ENCODE measurements around the gene MSANTD1.

The MSANTD1 gene

DNA sequence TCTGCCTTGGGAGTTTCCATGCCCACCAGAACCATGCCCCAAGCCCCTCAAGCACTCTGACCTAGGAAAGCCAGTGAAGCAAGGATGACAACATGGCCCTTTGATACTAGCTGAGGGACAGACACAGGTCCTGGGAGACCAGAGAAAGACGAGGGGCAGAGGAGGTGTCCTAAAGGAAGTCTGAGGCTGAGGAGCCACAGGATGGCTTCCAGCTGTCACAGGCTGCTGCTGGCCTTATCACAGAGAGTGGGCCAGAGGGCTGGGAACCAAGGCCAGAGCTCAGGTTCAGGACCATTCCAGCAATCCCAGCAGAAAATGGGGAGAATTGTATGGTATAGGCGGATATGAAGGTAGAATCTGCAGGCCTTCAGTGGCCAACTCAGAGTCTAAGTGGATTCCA, 31.7 kb upstream of the MSANTD1 start:
- DNase-seq, result no peak

DNA sequence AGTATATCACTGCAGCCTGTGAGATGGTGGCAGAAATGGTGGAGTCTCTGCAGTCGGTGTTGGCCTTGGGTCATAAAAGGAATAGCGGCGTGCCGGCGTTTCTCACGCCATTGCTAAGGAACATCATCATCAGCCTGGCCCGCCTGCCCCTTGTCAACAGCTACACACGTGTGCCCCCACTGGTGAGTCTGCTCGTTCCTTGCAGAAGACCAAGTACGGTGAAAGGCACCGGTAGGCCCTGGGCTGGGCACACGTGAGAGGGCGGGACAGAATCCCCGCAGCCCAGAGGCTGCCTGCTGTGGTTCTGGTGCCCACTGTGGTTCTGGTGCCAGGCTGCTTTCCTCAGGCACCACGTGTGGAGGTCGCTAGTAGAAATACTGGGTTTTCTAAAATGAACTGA, 31.2 kb upstream of the MSANTD1 start:
- DNase-seq, result no peak

DNA sequence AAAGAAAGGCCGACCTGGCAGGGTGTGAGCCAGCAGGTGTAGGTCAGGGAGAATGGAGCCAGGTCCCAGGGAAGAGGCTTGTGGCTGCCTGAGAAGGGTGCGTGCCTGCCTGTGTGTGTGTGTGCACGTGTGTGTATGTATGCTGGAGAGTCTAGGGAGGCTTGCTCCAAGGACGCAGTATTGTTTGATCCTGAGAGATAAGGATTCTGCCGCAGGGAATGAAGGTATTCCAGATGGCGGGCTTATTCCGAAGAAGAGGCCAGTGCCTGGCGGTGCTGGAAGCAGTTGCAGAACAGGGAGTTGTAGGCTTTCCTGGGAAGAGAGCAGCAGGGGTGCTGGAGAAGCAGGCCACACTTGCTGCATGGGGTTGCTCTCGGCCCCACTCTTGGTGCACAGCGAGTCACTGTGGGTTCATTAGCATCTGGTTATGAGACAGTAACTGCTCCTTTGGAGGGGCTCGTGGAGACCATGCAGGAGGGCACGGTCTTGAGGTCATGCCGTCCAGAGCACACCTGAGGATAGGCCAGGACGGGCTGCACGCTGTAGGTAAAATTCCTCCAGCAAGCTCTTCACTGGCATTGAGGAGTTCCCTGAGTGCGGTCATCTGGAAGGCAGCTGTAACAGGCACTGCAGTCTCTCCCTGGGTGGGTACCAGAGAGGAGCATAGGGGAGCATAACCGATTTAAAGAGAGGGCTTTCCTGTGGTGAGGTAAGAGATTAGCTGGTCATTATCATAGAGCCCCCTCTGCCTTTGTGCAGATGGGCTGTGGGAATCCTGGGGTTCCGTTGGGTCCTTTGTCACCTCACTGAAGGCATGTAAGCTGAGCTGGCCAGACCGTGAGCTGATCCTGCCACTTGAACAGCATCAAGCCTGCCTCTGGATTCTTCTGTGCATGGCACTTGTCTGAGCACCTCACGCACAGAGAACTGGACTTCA, 29.9 kb upstream of the MSANTD1 start:
- no peak for DNase-seq

DNA sequence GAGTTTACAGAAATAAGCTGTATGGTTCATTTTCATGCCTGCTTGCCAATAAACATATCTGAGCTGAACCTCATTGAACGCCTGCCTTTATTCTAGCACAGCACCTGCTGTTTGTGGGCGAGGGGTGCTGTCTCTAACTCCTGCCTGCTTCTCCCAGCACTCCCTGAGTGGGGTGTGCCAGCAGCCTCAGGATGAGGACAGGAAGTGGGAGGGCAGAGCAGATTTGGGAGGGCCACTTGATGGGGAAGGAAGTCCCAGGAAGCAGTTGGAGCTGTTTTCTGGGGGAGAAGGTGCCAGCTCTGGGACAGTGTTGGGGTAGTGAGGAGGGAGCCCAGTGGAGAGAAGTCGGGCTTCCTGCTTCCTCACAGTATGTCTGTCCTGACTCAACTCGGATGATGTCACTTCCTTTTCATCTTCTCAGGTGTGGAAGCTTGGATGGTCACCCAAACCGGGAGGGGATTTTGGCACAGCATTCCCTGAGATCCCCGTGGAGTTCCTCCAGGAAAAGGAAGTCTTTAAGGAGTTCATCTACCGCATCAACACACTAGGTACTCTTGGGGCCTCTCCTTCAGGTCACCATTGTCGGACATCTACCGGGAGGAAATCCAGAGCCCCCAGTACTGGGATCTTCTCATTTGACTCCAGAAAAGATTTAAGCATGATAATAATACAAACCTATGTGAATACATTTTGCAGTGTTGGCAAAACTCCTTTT, 29.0 kb upstream of the MSANTD1 start:
- no peak for DNase-seq

DNA sequence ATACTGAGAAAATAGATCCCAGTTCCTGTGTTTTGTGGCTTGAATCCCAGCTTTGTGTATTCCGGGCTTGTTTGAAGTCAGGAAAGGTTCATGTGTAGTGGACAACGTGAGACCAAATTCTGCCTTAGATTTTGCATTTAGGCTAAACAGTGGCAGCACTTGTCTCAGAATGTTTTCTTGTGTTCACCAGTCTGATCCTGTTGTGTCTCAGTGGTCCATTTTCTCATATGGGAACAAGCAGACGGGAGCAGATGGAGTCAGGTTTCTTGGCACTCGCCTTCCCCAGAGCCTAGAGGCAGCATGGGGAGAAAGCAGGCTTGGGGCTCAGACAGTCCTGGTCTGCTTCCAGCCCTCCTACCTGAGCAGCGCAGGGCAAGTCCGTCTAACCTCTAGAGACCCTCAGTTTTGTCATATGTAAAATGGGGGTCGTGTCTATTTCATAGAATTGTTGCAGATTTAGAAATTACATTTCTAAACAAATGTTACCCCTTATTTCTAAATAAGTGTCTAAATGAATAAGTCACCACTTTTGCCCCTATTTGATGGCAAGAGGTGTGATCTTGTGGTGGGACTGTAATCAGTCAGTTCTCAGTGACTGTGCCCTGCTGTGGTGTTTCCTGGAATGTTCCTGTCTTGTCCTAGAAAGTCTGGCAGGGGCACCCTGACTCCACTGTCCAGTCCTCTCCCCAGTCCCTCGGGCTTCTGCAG, 28.3 kb upstream of the MSANTD1 start:
- DNase-seq, result no peak

DNA sequence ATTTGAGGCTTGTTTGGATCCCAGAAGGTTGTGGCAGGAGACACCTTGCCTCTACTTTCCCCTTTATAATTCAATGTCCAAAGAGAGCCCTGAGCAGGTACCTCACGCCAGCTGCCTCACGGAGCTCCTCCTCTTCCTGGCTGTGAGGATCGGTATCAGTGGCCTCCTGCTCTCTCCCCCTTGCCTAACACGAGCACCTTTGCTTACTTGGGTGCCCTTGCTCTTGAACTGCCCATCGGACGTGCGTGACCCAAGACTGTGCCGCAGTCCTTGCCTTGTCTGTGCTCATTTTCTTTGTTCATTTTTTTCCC, 27.8 kb upstream of the MSANTD1 start:
- no peak for DNase-seq

DNA sequence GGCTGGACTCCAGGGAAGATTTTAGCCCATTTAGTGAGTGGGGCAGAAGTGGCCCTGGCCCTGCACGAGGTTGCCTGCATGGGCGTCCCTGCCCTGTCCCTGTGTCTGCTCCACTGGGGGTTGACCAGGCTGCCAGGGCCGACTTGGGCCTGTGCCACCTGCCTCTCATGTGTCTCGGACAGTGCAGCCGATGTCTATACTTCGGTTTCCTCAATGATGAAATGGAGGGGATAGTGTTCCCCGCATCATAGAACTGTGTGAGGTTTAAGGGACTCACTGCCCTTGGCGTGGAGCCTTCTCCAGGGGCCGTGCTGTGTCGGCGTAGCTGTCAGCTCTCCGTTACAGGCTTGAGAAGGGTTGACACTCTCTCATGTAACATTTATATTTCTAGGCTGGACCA, 27.0 kb upstream of the MSANTD1 start:
- DNase-seq, result no peak

DNA sequence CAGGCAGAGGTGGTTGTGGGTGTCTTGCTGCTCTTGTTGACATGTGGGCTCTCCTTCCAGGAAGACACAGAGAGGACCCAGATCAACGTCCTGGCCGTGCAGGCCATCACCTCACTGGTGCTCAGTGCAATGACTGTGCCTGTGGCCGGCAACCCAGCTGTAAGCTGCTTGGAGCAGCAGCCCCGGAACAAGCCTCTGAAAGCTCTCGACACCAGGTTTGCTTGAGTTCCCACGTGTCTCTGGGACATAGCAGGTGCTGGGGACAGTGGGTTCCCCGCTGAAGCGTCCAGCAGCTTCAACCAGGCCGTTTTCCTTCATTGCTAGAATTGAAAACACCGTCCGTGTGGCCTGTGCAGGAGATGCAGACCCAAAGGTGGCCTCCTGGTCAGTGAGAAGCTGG, 25.6 kb upstream of the MSANTD1 start:
- DNase-seq, result no peak

DNA sequence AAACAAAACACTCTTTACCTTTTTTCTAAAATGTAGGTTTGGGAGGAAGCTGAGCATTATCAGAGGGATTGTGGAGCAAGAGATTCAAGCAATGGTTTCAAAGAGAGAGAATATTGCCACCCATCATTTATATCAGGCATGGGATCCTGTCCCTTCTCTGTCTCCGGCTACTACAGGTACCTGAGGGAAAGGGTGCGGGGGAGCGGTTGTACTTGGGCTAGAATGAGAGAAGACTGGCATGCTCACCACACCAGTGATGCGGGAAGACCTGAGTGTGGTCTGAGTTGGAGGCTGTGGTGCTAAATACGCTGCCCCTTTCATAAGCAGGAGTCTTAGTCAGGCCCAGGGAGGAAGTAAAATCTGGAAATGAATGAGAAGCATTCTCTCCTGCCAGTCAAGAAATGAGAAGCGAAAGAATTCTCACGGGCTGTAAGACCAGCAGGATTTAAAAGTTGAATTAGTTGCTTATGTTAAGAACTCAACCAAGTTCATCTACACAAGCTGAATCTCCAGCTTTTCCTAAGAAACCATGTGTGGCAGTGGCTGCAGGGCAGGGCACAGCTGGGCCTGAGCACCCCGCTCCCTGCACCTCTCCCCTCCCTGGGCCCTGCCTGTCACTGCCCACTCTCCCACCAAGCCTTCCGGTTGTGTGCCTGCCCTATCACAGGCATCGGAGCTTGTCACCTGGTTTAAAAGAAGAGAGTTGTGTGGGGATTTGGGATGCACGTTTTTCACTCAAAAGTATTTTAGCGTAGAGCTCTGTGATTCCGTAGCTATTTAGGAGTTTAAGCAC, 24.8 kb upstream of the MSANTD1 start:
- DNase-seq, result no peak

DNA sequence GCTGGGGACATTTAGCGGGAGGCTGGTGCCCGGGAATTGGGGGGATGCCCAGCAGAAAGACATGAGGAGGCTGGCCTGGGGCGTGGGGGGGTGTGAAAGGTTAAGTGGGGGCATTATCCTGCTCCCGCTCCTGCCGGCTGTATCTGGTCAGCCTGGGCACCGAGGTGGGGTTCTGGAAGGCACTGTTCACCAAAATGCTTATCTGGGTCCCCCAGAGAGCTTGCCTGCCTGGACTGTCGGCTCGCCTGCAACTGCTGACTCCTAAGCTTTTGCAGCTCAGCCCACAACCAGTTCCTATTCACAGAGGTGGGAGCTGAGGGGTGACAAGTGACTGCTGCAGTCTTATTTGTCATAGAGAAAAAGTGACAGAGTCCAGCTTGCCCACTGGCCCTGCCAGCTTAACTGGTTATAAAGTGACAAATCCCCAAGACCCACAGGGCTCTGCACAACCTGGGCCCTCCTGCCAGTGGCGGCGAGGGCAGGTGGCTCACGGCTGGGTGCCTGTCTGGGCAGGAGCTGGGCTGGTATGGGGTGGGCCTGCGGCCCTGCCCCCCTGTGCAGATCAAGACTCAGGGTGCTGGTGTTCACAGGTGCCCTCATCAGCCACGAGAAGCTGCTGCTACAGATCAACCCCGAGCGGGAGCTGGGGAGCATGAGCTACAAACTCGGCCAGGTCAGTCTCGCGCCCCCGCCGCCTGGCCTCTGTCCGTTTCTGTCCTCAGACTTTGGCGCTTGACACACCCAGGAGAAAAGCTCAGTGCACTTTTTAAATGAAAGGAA, 23.7 kb upstream of the MSANTD1 start:
- DNase-seq, result peak; percentile 73

DNA sequence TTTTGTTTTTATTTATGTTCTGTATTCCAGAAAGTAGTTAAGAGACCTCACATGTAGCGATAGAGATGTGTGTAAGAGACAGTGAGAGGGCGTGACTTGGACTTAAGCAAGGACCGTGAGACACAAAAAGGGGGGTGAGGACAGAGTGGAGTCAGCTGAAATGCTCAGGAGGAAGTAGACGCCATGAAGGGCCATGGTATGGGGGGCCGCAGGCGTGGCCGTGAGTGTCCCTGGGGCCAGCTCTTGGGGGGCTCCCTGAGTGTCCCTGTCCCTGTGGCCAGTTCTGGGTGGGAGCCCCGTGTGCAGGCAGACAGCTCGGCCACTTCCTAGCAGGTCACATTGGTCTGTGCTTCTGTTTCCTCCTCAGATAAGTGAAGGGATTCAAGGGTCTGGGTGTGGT, 23.0 kb upstream of the MSANTD1 start:
- no peak for DNase-seq

DNA sequence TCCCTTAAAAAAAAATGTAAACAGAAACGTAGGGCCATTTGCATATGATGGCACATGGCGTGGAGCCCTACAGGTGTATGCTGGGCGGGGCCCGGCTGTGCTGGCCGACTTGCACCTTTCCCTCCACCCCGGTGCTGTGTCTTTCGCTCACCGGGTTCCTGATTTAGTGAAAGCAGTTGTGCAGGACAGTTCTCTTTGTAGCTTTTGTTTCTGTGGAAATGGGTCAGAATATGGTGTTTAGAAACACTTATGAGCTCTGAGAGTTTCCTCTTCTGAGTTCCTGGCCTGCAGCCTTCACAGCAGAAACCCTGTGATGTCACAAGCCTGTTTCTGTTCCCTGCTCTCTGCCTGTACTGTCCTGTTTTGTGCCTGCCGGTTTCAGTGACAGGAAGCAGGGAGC, 22.5 kb upstream of the MSANTD1 start:
- DNase-seq, result no peak

DNA sequence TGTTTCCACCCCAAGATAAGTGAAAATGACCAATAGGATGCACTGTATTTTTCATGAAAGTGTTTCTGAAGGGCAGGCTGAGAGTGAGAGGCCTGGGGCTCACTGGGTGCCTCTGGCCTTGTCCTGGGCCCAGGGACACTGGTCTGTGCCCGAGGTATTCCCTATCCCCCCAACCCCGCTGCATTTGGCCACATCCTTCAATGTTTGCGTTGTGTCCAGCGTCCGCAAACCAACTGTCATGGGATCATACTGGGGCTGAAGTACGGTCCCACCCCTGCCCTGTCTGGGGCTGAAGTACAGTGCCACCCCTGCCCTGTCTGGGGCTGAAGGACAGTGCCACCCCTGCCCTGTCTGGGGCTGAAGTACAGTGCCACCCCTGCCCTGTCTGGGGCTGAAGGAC, 22.0 kb upstream of the MSANTD1 start:
- DNase-seq, result no peak

DNA sequence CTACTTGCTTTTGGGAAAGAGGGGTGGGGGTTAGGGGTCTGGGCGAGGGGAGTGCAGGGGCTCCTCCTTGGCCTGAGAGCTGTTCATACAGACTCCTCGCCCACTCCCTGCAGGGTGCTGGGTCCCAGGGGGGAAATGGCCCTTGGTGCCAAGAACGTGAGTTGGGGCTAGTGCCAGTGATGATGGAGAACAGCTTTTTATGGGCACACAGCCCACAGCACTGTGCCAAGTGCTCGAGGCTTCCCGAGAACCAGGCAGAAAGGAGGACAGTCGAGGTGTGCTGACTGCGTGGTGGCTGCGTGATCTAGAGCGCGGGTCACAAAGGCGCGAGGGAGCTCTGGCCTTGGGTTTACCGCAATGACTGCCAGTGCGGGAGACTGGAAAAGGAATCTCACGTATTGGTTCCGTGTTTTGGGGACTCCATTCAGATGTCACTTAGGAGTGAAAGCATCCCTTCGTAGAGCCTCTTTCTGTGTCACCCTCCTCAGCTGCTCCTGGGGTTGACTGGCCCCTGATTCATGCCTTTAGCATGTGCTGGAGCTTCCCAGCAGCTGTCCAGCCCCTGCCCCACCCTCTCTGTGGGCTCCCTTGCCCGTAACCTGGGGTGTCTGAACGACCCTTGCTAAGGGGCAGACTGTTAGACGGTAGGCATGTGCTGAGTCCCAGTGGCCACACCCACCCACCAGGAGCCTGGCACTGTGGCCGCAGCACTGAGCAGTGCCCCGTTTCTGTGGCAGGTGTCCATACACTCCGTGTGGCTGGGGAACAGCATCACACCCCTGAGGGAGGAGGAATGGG, 20.9 kb upstream of the MSANTD1 start:
- DNase-seq, result no peak

DNA sequence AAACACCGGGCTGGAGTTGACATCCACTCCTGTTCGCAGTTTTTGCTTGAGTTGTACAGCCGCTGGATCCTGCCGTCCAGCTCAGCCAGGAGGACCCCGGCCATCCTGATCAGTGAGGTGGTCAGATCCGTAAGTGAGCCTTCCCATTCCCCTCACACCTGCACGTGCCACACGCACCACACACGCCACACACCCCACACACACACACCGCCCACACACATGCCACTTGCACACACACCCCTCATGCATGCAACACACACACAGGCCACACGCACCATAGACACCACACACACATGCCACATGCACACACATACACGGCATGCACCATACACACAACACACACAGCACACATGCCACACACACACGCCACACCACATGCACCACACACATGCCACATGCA, 20.1 kb upstream of the MSANTD1 start:
- DNase-seq, result no peak

DNA sequence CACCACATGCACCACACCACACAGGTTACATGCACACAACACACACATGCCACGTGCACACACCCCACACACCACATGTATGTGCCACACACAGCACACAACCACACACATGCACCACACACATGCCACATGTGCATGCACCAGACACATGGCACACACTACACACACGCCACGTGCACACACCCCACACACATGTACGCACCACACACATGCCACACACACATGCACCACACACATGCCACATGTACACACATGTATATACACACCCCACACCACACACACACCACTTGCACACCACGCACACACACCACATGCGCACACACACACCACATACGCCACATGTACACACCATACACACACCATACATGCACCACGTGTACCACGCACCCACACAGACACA, 19.6 kb upstream of the MSANTD1 start:
- DNase-seq, result no peak

DNA sequence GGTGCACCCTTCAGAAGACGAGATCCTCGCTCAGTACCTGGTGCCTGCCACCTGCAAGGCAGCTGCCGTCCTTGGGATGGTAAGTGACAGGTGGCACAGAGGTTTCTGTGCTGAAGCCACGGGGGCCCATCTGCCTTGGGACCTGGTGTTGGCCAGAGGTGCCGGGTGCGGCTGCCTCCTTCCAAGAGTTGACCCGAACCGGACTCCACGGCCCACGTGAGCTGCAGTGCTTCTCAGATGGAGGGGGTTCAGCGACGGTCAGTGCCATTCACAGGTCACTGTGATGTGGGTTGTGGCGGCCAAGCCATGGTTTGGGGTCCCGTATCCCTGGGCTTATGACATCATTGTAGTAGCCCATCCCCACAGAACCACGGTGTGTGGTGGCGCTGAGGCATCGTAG, 19.0 kb upstream of the MSANTD1 start:
- DNase-seq, result no peak

DNA sequence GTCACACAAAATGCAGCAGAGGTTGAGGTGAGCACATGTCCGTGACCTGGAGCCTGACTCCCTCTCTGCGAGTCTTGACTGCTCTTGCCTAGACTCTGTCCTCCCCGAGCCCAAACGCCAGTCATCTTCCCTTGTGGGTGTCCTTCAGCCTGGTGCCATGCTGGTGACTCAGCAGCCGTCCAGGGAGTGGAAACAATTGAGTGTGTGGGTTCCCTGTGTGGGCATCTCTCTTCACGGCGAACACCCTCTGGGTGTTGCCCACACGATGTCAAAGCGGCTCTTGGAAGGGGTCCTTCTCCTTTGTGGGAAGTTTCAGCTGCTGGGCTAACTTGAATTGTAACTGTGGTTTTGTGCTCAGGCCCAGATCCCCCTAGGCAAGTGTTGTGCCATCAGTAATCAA, 17.5 kb upstream of the MSANTD1 start:
- DNase-seq, result no peak

DNA sequence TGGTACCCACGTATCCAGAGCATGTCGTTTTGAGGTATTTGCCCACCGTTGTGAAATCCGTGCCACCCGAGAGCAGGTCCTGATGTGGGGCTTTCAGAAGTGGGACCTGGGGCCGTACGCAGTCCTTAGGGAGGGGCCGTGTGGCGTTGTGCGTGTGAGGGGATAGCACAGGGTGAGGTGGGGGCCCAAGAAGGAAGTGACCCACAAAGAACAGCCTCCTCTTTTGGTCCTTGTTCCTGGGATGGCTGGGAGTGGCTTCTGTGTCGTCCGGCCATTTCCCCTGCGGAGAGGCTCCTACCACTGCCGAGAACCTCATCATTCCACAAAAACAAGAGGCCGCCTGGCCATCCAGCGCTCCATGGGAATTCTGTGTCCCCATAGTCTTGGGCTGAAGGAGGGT, 17.0 kb upstream of the MSANTD1 start:
- no peak for DNase-seq

DNA sequence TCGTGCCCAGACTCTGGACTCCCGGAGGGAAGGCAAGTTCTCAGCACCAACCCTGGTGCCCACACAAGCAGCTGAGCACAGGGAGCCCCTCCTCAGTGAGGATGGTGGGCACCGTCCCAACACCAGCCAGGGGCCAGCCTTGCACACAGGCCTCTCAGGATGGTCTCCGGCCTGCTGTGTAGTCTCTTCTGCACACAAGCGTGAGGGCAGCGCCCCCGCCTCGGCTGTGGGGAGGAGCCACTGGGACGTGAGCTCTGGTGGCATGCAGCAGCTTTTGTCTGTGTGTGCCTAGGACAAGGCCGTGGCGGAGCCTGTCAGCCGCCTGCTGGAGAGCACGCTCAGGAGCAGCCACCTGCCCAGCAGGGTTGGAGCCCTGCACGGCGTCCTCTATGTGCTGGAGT, 16.1 kb upstream of the MSANTD1 start:
- no peak for DNase-seq

DNA sequence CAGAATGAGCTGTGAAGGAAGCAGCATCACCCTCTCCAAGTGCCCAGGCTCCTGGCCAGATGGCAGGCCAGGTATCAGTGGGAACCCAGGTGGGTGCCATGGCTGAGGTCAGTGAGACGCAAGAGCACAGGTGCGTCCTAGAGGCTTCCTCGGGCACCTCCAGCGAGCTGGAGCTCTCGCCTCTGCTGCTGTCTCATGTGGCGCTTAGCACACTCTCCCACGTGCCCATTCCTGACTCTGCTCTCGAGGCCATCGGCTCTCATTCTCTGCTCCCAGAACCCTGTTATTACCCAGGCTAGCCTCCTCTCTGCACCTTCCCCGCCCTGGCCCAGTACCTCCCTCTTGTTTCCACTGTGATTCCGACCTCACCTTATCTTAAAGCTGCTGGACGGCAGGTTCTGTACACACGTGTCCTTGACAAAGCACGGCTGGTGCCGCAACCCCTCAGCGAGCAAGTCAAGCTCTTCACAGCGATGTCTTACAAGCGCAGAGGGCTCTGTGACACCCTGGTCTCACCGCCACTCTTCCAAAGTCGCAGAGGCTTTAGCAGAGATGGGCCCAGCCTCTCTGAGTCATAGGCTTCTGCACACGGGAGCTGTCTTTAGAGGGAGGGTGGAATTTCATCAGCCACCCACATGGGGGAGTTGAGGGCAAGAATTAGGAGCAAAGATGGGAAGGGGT, 15.4 kb upstream of the MSANTD1 start:
- no peak for DNase-seq
